Brain microvascular endothelial cell (primary cell): Measurements from ENCODE around the gene LITAFD.

Experiments used
- DNase-seq: peaks from one replicate; pipeline ENCODE4 v3.0.0-alpha.2; 2020
- H3K27ac ChIP-seq: fragments of 250-450 bp; sonication (Bioruptor Pico); 2 replicates; pipeline ENCODE4 v1.5.1; 2020; ENCODE audit warnings: mild to moderate bottlenecking, moderate library complexity
- H3K27me3 ChIP-seq: fragments of 250-450 bp; sonication (Bioruptor Pico); replicated peaks from 2 replicates; pipeline ENCODE4 v1.5.1; 2020; ENCODE audit warnings: mild to moderate bottlenecking
- H3K36me3 ChIP-seq: fragments of 250-450 bp; sonication (Bioruptor Pico); replicated peaks from 2 replicates; pipeline ENCODE4 v1.5.1; 2020; ENCODE audit warnings: mild to moderate bottlenecking
- H3K4me3 ChIP-seq: 2 replicates; pipeline ENCODE4 v1.5.1; 2011; ENCODE audit warnings: low read depth, mild to moderate bottlenecking, control low read depth, low read length, moderate library complexity
- CTCF ChIP-seq: IDR thresholded peaks from 2 replicates; pipeline ENCODE4 v1.5.1; 2011; ENCODE audit warnings: low read depth, mild to moderate bottlenecking, moderate library complexity, low read length, control low read depth, inconsistent platforms; ENCODE audit errors: missing control alignments
- in situ Hi-C: cut with HindIII; loops from 2 replicates; pipeline ENCODE4 v1.10.0; 2017; ENCODE audit warnings: low sequenced_read_pairs, low pct_ligation_motif_present

The LITAFD gene

GRCh38 chr16:8854298-8854948 lies 27.7 kb upstream of the LITAFD start:
- DNase-seq = no peak
- Histone ChIP-seq H3K4me3 (no peak overlapping the region), H3K27me3 (no peaks in the 10 kb centered on the region), H3K27ac (no peak overlapping the region), H3K36me3 (peaks cover 58% of the 10 kb centered on the region)
- no peak for TF ChIP-seq CTCF
- in situ Hi-C loops = no loop called here

GRCh38 chr16:8855051-8855786 lies 26.9 kb upstream of the LITAFD start:
- Histone ChIP-seq H3K27me3 (no peaks in the 10 kb centered on the region), H3K4me3 (no peak overlapping the region), H3K27ac (no peak overlapping the region), H3K36me3 (peaks cover 50% of the 10 kb centered on the region)
- peak; percentile 33 for TF ChIP-seq CTCF
- DNase-seq = no peak
- in situ Hi-C loops = no loop called here

- no peak for TF ChIP-seq CTCF
- no peak overlapping the region for H3K27ac ChIP-seq
- DNase-seq = no peak
- H3K4me3 ChIP-seq = no peak overlapping the region
- H3K36me3 ChIP-seq = peaks cover 43% of the 10 kb centered on the region
- in situ Hi-C loops = no loop called here
- H3K27me3 ChIP-seq = no peaks in the 10 kb centered on the region
These were observed 26.2 kb upstream of the LITAFD start for GRCh38 chr16:8855972-8856371.

- TF ChIP-seq CTCF = no peak
- in situ Hi-C loops = no loop called here
- no peak for DNase-seq
These were observed 22.9 kb upstream of the LITAFD start for GRCh38 chr16:8858994-8859912.

GRCh38 chr16:8859913-8860881 lies 22.0 kb upstream of the LITAFD start:
- peak; percentile 40 for DNase-seq
- H3K4me3 ChIP-seq = no peak overlapping the region
- no peaks in the 10 kb centered on the region for H3K27me3 ChIP-seq
- no peak for TF ChIP-seq CTCF
- H3K27ac ChIP-seq = no peak overlapping the region
- in situ Hi-C loops = no loop called here
- peaks cover 16% of the 10 kb centered on the region for H3K36me3 ChIP-seq

More at GRCh38 chr16:8858994-8859912, 22.9 kb upstream of the LITAFD start:
- H3K27ac ChIP-seq = no peak overlapping the region
- H3K36me3 ChIP-seq = peaks cover 23% of the 10 kb centered on the region
- no peak overlapping the region for H3K4me3 ChIP-seq
- H3K27me3 ChIP-seq = no peaks in the 10 kb centered on the region
